B cell (primary cell): Measurements from ENCODE around the gene TLDC2. TPM values are rescaled to one million over a fixed set of nuclear protein-coding genes. Genes with fewer than 3 reads are reported as not detected.

Source experiments
- ATAC-seq: fragments of 200-7000 bp; cut with Tn5 transposase; one replicate; pipeline ENCODE4 v1.10.0; 2021; ENCODE audit warnings: low read depth, mild to moderate bottlenecking, moderate number of reproducible peaks, moderate library complexity
- CTCF ChIA-PET: fragments of 350-600 bp; sonication (Branson Sonifier 250); formaldehyde crosslinking; loops from one replicate; lab custom pipeline; 2021; ENCODE audit warnings: antibody characterized with exemption, inconsistent platforms; lab: Charles Lee
- POLR2A ChIA-PET: fragments of 350-600 bp; sonication (Branson Sonifier 250); formaldehyde crosslinking; loops from one replicate; lab custom pipeline; 2021; ENCODE audit warnings: antibody characterized with exemption; lab: Charles Lee
- DNase-seq: peaks from one replicate; pipeline ENCODE4 v3.0.0; 2013
- H2AFZ ChIP-seq: 2 replicates; pipeline ENCODE4 v1.6.1; 2012; ENCODE audit warnings: mild to moderate bottlenecking, low read depth, low read length; ENCODE audit not compliant: insufficient read depth, poor library complexity, severe bottlenecking
- H3K27ac ChIP-seq, 2 donors: 1 replicate in 1 of 2; 2 replicates in 1 of 2; pipeline ENCODE4 v1.5.1; 2012 to 2013; ENCODE audit warnings: low read length in 2 of 2, mild to moderate bottlenecking in 2 of 2, moderate library complexity in 1 of 2
- H3K27me3 ChIP-seq, 4 experiments: fragments of 200-600 bp in 1 of 4; sonication (generic) in 1 of 4; replicated peaks in 1 of 4; 1 replicate in 2 of 4; 2 replicates in 2 of 4; pipeline versions ENCODE4 v1.6.1 to v1.7.0; 2013 to 2016; ENCODE audit warnings: low read length in 3 of 4, mild to moderate bottlenecking in 2 of 4, mixed read lengths in 1 of 4, moderate library complexity in 1 of 4; ENCODE audit not compliant: insufficient read depth in 4 of 4, control insufficient read depth in 3 of 4; ENCODE audit errors: control extremely low read depth in 1 of 4
- H3K36me3 ChIP-seq, 2 experiments: replicated peaks in 1 of 2; 1 replicate in 1 of 2; 2 replicates in 1 of 2; pipeline versions ENCODE4 v1.6.1 to v1.7.1; 2013; ENCODE audit warnings: low read length in 1 of 2; ENCODE audit not compliant: insufficient read depth in 2 of 2, control insufficient read depth in 1 of 2; ENCODE audit errors: control extremely low read depth in 1 of 2, extremely low read depth in 1 of 2
- H3K4me1 ChIP-seq, 2 donors: fragments of 200-600 bp in 1 of 2; sonication (generic) in 1 of 2; 1 replicate in 1 of 2; 2 replicates in 1 of 2; pipeline versions ENCODE4 v1.5.1 to v1.6.1; 2013 to 2017; ENCODE audit warnings: low read length in 2 of 2; ENCODE audit not compliant: control insufficient read depth in 2 of 2, insufficient read depth in 2 of 2
- H3K4me2 ChIP-seq: replicated peaks from 2 replicates; pipeline ENCODE3; 2012; ENCODE audit warnings: mild to moderate bottlenecking, low read depth, low read length; ENCODE audit not compliant: poor library complexity, severe bottlenecking
- H3K4me3 ChIP-seq, 5 experiments: fragments of 200-600 bp in 1 of 5; sonication (generic) in 1 of 5; 1 replicate in 3 of 5; 2 replicates in 2 of 5; pipeline versions ENCODE4 v1.5.1 to v1.7.0; 2011 to 2016; ENCODE audit warnings: low read length in 4 of 5, mild to moderate bottlenecking in 4 of 5, low read depth in 2 of 5, control low read depth in 1 of 5, moderate library complexity in 1 of 5; ENCODE audit not compliant: insufficient read depth in 1 of 5; ENCODE audit errors: control extremely low read depth in 1 of 5, extremely low read depth in 1 of 5
- H3K79me2 ChIP-seq: fragments of 200-600 bp; sonication (generic); one replicate; pipeline ENCODE4 v1.6.0; 2016; ENCODE audit warnings: low read length; ENCODE audit not compliant: control insufficient read depth, insufficient read depth
- H3K9ac ChIP-seq: fragments of 200-600 bp; sonication (generic); 2 replicates; pipeline ENCODE4 v1.6.1; 2017; ENCODE audit warnings: mild to moderate bottlenecking, low read length, moderate library complexity
- H3K9me3 ChIP-seq, 3 donors: one replicate each; pipeline versions ENCODE4 v1.6.1 to v1.7.1; 2013; ENCODE audit warnings: low read length in 2 of 3; ENCODE audit not compliant: control insufficient read depth in 2 of 3, insufficient read depth in 1 of 3; ENCODE audit errors: control extremely low read depth in 1 of 3
- H4K20me1 ChIP-seq: 2 replicates; pipeline ENCODE4 v1.6.0; 2012; ENCODE audit warnings: mild to moderate bottlenecking, low read length; ENCODE audit not compliant: insufficient read depth, control insufficient read depth, poor library complexity, severe bottlenecking
- H3K27ac Mint-ChIP-seq: one replicate; pipeline ENCODE4 v1.8.0; 2021; ENCODE audit warnings: mixed read lengths
- H3K27me3 Mint-ChIP-seq: one replicate; pipeline ENCODE4 v1.8.0; 2021; ENCODE audit warnings: mixed read lengths
- H3K4me1 Mint-ChIP-seq: one replicate; pipeline ENCODE4 v1.8.0; 2021; ENCODE audit warnings: mixed read lengths
- H3K4me3 Mint-ChIP-seq: one replicate; pipeline ENCODE4 v1.8.0; 2021; ENCODE audit warnings: mixed read lengths
- H3K9me3 Mint-ChIP-seq: one replicate; pipeline ENCODE4 v1.8.0; 2022; ENCODE audit warnings: mixed read lengths; ENCODE audit not compliant: insufficient read depth
- CTCF ChIP-seq: fragments of 200-600 bp; IDR thresholded peaks from one replicate; pipeline ENCODE4 v1.8.0; 2022; ENCODE audit warnings: antibody characterized with exemption, mild to moderate bottlenecking
- EZH2 ChIP-seq: IDR thresholded peaks from 2 replicates; pipeline ENCODE4 v1.6.1; 2012; ENCODE audit warnings: borderline replicate concordance, low read depth, mild to moderate bottlenecking, moderate library complexity, low read length; ENCODE audit not compliant: insufficient read depth, poor library complexity, severe bottlenecking
- WGBS: methylation state at CpG from one replicate; pipeline ENCODE4 v1.1.5; 2013; ENCODE audit warnings: missing lambda C conversion rate; ENCODE audit not compliant: insufficient coverage; 5-methylcytosine and 5-hydroxymethylcytosine counted together
- intact Hi-C: fragments of 100-400 bp; cut with micrococcal nuclease; formaldehyde crosslinking; loops from one replicate; pipeline ENCODE4 v1.10.0; 2022
- polyA plus RNA-seq: library from polyadenylated mRNA; depleted of rRNA; stranded (reverse); fragments of >200 nt; gene quantifications from 2 replicates; pipeline ENCODE4 v1.2.3, GENCODE V29; 2012
- total RNA-seq, 2 donors: library from RNA; stranded (reverse); fragments of 120-200 nt in 1 of 2; gene quantifications; 1 replicate in 1 of 2; 2 replicates in 1 of 2; pipeline versions ENCODE4 v1.2.3 to v1.2.4, GENCODE V29; 2013 to 2022

TLDC2 gene
- total and polyA plus RNA-seq, 2 donors (not counting 1 experiment from before 2014, with no cell fraction given), result 0.13 TPM; not detected in 1

- Histone ChIP-seq H3K9me3 (no peaks in the 10 kb centered on the region), H2AFZ (no peak overlapping the region), H3K79me2 (peaks cover 70% of the 10 kb centered on the region), H3K27ac (no peak overlapping the region), H4K20me1 (peaks cover 35% of the 10 kb centered on the region), H3K36me3 (peaks cover 0 to 10% of the 10 kb centered on the region in 2 experiments), H3K4me3 (no peak overlapping the region), H3K4me1 (peaks cover 43 to 46% of the 10 kb centered on the region in 2 donors), H3K9ac (no peak overlapping the region), H3K4me2 (no peak overlapping the region), H3K27me3 (no peaks in the 10 kb centered on the region)
- ChIA-PET CTCF (interaction anchor here (0.6 to 6.1 kb wide), 9 partner anchors 13 to 286 kb away, joined by 3 to 80 read pairs (median 5); partner anchors contain the start of gene TGIF2), POLR2A (interaction anchor here (0.6 to 1.1 kb wide), 3 partner anchors 21 to 209 kb away, joined by 3 to 4 read pairs (median 4); no protein-coding TSS in a partner anchor)
- ATAC-seq (no peak), DNase-seq (no peak)
- H3K9me3 Mint-ChIP-seq, result no peaks in the 10 kb centered on the region
- peaks cover 64% of the 10 kb centered on the region for H3K4me1 Mint-ChIP-seq
- H3K27me3 Mint-ChIP-seq, result no peaks in the 10 kb centered on the region
- H3K27ac Mint-ChIP-seq, result peak overlapping the region; percentile 60
- H3K4me3 Mint-ChIP-seq, result no peak overlapping the region
- TF ChIP-seq CTCF, result no peak
- TF ChIP-seq EZH2, result no peak
- intact Hi-C loops, result loop anchor here (5.0 to 10.0 kb wide), 2 partner anchors 248 to 395 kb away; no protein-coding TSS in a partner anchor
- WGBS, result 82% methylated on average over 3 of the region's 6 CpGs
These were observed 16.1 kb upstream of the TLDC2 start for GRCh38 chr20:36859700-36860330.

- TF ChIP-seq EZH2 (no peak), CTCF (no peak)
- Histone ChIP-seq H3K4me1 (peaks cover 45 to 46% of the 10 kb centered on the region in 2 donors), H2AFZ (no peak overlapping the region), H3K4me3 (no peak overlapping the region), H3K4me2 (no peak overlapping the region), H3K36me3 (peaks cover 0 to 10% of the 10 kb centered on the region in 2 experiments), H3K27me3 (no peaks in the 10 kb centered on the region), H3K9me3 (no peaks in the 10 kb centered on the region), H3K79me2 (peaks cover 65% of the 10 kb centered on the region), H3K27ac (no peak overlapping the region), H3K9ac (no peak overlapping the region), H4K20me1 (peaks cover 35% of the 10 kb centered on the region)
- no peaks in the 10 kb centered on the region for H3K27me3 Mint-ChIP-seq
- ATAC-seq, result no peak
- intact Hi-C loops, result loop anchor here (5.0 to 10.0 kb wide), 2 partner anchors 248 to 396 kb away; no protein-coding TSS in a partner anchor
- peak overlapping the region; percentile 6 for H3K4me3 Mint-ChIP-seq
- peaks cover 68% of the 10 kb centered on the region for H3K4me1 Mint-ChIP-seq
- ChIA-PET POLR2A (interaction anchor here (0.6 to 0.7 kb wide), 3 partner anchors 24 to 209 kb away, joined by 4 read pairs; no protein-coding TSS in a partner anchor), CTCF (interaction anchor here (1.0 to 6.1 kb wide), 7 partner anchors 14 to 287 kb away, joined by 3 to 80 read pairs (median 5); partner anchors contain the start of gene TGIF2)
- peak overlapping the region; percentile 60 for H3K27ac Mint-ChIP-seq
- no peak for DNase-seq
- 90% methylated on average over 4 of the region's 5 CpGs for WGBS
- no peaks in the 10 kb centered on the region for H3K9me3 Mint-ChIP-seq
These were observed 15.6 kb upstream of the TLDC2 start for GRCh38 chr20:36860339-36860738.
